K562 (cell line): ENCODE data around the gene OSM. TPM values are rescaled to one million over a fixed set of nuclear protein-coding genes. Genes with fewer than 3 reads are reported as not detected.

Source experiments
- CREB1 ChIP-seq, 2 experiments: sonication (generic) in 1 of 2; formaldehyde crosslinking in 1 of 2; IDR thresholded peaks; 2 replicates each; pipeline versions ENCODE4 v1.6.1 to v1.8.0; 2012 to 2022; ENCODE audit warnings: inconsistent platforms in 1 of 2, mild to moderate bottlenecking in 1 of 2, missing genetic modification reagents in 1 of 2, moderate library complexity in 1 of 2
- DMBX1 ChIP-seq: fragments of 250-450 bp; sonication (Bioruptor Pico); IDR thresholded peaks from 2 replicates; pipeline ENCODE4 v1.8.0; 2022; ENCODE audit warnings: inconsistent platforms, mild to moderate bottlenecking, moderate library complexity, borderline replicate concordance
- ELF4 ChIP-seq: fragments of 450-650 bp; formaldehyde crosslinking; IDR thresholded peaks from 2 replicates; pipeline ENCODE4 v1.4.0; 2022; ENCODE audit warnings: missing genetic modification characterization
- FOXA3 ChIP-seq, 2 experiments: fragments of 450-650 bp in 1 of 2; sonication (generic) in 1 of 2; formaldehyde crosslinking; IDR thresholded peaks in 1 of 2; conservative IDR thresholded peaks in 1 of 2; 2 replicates each; pipeline versions ENCODE4 v1.4.0 to v1.8.0; 2020 to 2022; ENCODE audit warnings: mild to moderate bottlenecking in 2 of 2, missing genetic modification reagents in 1 of 2
- GABPA ChIP-seq: fragments of 200-800 bp; sonication (Bioruptor generic); conservative IDR thresholded peaks from 2 replicates; pipeline ENCODE4 v1.6.1; 2016; ENCODE audit warnings: low read depth, missing genetic modification characterization, missing compliant biosample characterization
- HDAC8 ChIP-seq: fragments of 450-650 bp; IDR thresholded peaks from 2 replicates; pipeline ENCODE4 v1.6.1; 2016; ENCODE audit warnings: mild to moderate bottlenecking, missing genetic modification characterization, moderate library complexity, missing compliant biosample characterization
- OTX1 ChIP-seq: fragments of 450-650 bp; formaldehyde crosslinking; IDR thresholded peaks from 2 replicates; pipeline ENCODE4 v1.4.0; 2022; ENCODE audit warnings: mild to moderate bottlenecking
- SIX5 ChIP-seq, 2 experiments: IDR thresholded peaks; 2 replicates each; pipeline ENCODE4 v1.6.1; 2011; ENCODE audit warnings: low read length in 2 of 2, borderline replicate concordance in 1 of 2, low read depth in 1 of 2, mild to moderate bottlenecking in 1 of 2, moderate library complexity in 1 of 2; ENCODE audit not compliant: insufficient read depth in 1 of 2
- SOX6 ChIP-seq: fragments of 450-650 bp; IDR thresholded peaks from 2 replicates; pipeline ENCODE4 v1.6.1; 2014; ENCODE audit warnings: mild to moderate bottlenecking
- SREBF1 ChIP-seq: fragments of 150-350 bp; IDR thresholded peaks from 2 replicates; pipeline ENCODE4 v1.6.1; 2014; ENCODE audit warnings: antibody characterized with exemption, low read depth, low read length, borderline replicate concordance
- TEAD4 ChIP-seq, 2 experiments: sonication (generic) in 1 of 2; formaldehyde crosslinking in 1 of 2; IDR thresholded peaks; 2 replicates each; pipeline versions ENCODE4 v1.6.1 to v1.8.0; 2012 to 2022; ENCODE audit warnings: borderline replicate concordance in 1 of 2, inconsistent platforms in 1 of 2, low read length in 1 of 2, mild to moderate bottlenecking in 1 of 2, missing genetic modification reagents in 1 of 2
- ZKSCAN8 ChIP-seq: fragments of 200-800 bp; sonication (Bioruptor generic); IDR thresholded peaks from 2 replicates; pipeline ENCODE4 v1.6.1; 2016; ENCODE audit warnings: missing genetic modification characterization, missing compliant biosample characterization
- ZNF551 ChIP-seq: fragments of 250-450 bp; sonication (Bioruptor Pico); IDR thresholded peaks from 2 replicates; pipeline ENCODE4 v1.5.0; 2021; ENCODE audit warnings: mild to moderate bottlenecking, moderate library complexity
- polyA plus RNA-seq, 8 experiments: library from polyadenylated mRNA; depleted of rRNA in 4 of 8; stranded (reverse) in 5 of 8; unstranded in 3 of 8; fragments of >200 nt; fragmentation: Nextera tagmentation in 2 of 8; fragmentation: Illumina TruSeq in 1 of 8; extraction: Ambion mirVana in 2 of 8; extraction: Trizol in 1 of 8; gene quantifications; 2 replicates each; pipeline versions ENCODE4 v1.2.1 to v1.2.3, GENCODE V29; 2011 to 2014; ENCODE audit warnings: inconsistent platforms in 1 of 8, missing spikeins in 1 of 8
- total RNA-seq, 7 experiments: library from RNA; depleted of rRNA in 6 of 7; stranded (reverse); fragments of >200 nt in 6 of 7; fragmentation: Illumina TruSeq in 2 of 7; extraction: Trizol in 2 of 7; gene quantifications; 2 replicates each; pipeline versions ENCODE4 v1.2.1 to v1.2.3, GENCODE V29; 2011 to 2021; ENCODE audit warnings: low replicate concordance in 1 of 7
- TF ChIP-seq, protein P1 (sequence below): fragments of 450-650 bp; IDR thresholded peaks from 2 replicates; pipeline ENCODE4 v1.6.1; 2016
- TF ChIP-seq, protein P2 (sequence below), 2 experiments: fragments of 200-800 bp in 1 of 2; sonication (Bioruptor generic) in 1 of 2; sonication (generic) in 1 of 2; formaldehyde crosslinking in 1 of 2; IDR thresholded peaks in 1 of 2; conservative IDR thresholded peaks in 1 of 2; 2 replicates each; pipeline versions ENCODE4 v1.5.0 to v1.6.1; 2016 to 2020; ENCODE audit warnings: missing compliant biosample characterization in 1 of 2, missing genetic modification characterization in 1 of 2, missing genetic modification reagents in 1 of 2
- TF ChIP-seq, protein P3 (sequence below), 2 experiments: IDR thresholded peaks; 2 replicates each; pipeline ENCODE4 v1.6.1; 2012; ENCODE audit warnings: improper control_type of control experiment in 2 of 2, low read depth in 2 of 2, low read length in 2 of 2, borderline replicate concordance in 1 of 2
- TF ChIP-seq, protein P4 (sequence below): sonication (generic); formaldehyde crosslinking; IDR thresholded peaks from 2 replicates; pipeline ENCODE4 v1.8.0; 2022; ENCODE audit warnings: mild to moderate bottlenecking, low read depth, missing genetic modification reagents
- TF ChIP-seq, protein P5 (sequence below): fragments of 200-800 bp; sonication (Bioruptor generic); IDR thresholded peaks from 2 replicates; pipeline ENCODE4 v1.6.1; 2017; ENCODE audit warnings: missing genetic modification characterization, missing compliant biosample characterization

The OSM gene
- total and polyA plus RNA-seq, 9 of the 15 experiments (the other 6 are each of a cell fraction or from before 2014, with no cell fraction given), result 0.22 TPM; not detected in 8

DNA sequence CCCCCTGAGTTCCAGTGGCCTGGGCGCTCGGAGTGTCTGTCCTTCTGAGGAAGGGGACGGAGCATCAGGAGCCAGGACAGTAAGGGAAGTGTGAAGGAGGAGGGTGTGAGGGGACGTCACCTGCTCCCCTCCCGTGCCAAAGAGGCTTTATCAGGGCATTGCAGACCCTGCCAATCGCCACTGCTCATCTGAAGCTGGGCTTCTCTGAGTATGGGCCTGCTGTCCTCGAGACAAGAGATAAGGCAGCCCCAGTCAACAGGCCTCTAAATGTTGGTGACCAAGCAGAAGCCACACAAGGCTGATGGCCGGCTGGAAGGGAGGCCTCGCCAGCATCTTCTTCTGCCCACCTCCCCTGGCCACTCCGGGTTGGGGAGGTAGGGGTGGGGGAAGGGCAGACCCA is 49.9 kb downstream of the OSM start (continued):
- 0 out of 4 replicates have a peak, but pooled peaks of 1 of the 2 experiments have one; percentile 28 for TF ChIP-seq FOXA3 (CRISPR knock-in tag; conservative IDR thresholded peaks at IDR 0.05 in 1 of 2, IDR thresholded peaks at IDR 0.05 in 1 of 2)
- TF ChIP-seq OTX1 (CRISPR knock-in tag), result 0 out of 2 replicates have a peak, but pooled peaks have one; percentile 35
- peak; percentile 94 for TF ChIP-seq DMBX1 (CRISPR knock-in tag)
- TF ChIP-seq, protein P1, sequence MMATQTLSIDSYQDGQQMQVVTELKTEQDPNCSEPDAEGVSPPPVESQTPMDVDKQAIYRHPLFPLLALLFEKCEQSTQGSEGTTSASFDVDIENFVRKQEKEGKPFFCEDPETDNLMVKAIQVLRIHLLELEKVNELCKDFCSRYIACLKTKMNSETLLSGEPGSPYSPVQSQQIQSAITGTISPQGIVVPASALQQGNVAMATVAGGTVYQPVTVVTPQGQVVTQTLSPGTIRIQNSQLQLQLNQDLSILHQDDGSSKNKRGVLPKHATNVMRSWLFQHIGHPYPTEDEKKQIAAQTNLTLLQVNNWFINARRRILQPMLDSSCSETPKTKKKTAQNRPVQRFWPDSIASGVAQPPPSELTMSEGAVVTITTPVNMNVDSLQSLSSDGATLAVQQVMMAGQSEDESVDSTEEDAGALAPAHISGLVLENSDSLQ, result peak; percentile 61
- TF ChIP-seq, protein P2, sequence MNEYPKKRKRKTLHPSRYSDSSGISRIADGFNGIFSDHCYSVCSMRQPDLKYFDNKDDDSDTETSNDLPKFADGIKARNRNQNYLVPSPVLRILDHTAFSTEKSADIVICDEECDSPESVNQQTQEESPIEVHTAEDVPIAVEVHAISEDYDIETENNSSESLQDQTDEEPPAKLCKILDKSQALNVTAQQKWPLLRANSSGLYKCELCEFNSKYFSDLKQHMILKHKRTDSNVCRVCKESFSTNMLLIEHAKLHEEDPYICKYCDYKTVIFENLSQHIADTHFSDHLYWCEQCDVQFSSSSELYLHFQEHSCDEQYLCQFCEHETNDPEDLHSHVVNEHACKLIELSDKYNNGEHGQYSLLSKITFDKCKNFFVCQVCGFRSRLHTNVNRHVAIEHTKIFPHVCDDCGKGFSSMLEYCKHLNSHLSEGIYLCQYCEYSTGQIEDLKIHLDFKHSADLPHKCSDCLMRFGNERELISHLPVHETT (CRISPR knock-in tag; conservative IDR thresholded peaks at IDR 0.05 in 1 of 2, IDR thresholded peaks at IDR 0.05 in 1 of 2), result peak in 1 of 2 experiments; percentile 90; a peak in 2 of 4 replicates
- TF ChIP-seq CREB1 (IDR thresholded peaks at IDR 0.05), result peak; percentile 55; the same call in 1 of the 2 replicates
- peak; percentile 35; the same call in 1 of the 2 replicates for TF ChIP-seq CREB1 (CRISPR knock-in tag; IDR thresholded peaks at IDR 0.05)
- TF ChIP-seq, protein P3, sequence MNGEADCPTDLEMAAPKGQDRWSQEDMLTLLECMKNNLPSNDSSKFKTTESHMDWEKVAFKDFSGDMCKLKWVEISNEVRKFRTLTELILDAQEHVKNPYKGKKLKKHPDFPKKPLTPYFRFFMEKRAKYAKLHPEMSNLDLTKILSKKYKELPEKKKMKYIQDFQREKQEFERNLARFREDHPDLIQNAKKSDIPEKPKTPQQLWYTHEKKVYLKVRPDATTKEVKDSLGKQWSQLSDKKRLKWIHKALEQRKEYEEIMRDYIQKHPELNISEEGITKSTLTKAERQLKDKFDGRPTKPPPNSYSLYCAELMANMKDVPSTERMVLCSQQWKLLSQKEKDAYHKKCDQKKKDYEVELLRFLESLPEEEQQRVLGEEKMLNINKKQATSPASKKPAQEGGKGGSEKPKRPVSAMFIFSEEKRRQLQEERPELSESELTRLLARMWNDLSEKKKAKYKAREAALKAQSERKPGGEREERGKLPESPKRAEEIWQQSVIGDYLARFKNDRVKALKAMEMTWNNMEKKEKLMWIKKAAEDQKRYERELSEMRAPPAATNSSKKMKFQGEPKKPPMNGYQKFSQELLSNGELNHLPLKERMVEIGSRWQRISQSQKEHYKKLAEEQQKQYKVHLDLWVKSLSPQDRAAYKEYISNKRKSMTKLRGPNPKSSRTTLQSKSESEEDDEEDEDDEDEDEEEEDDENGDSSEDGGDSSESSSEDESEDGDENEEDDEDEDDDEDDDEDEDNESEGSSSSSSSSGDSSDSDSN (IDR thresholded peaks at IDR 0.05; ENCODE audit: borderline replicate concordance in 1 of 2, low read depth in 2 of 2, low read length in 2 of 2), result 0 out of 4 replicates have a peak, but pooled peaks of 1 of the 2 experiments have one; percentile 42
- TF ChIP-seq ELF4 (CRISPR knock-in tag), result peak; percentile 48; the same call in 1 of the 2 replicates
- TF ChIP-seq SOX6, result peak; percentile 94
- no peak for TF ChIP-seq ZNF551 (CRISPR knock-in tag)
- no peak for TF ChIP-seq HDAC8 (tag)
- TF ChIP-seq SREBF1, result no peak
- peak; percentile 65; the same call in 1 of the 2 replicates for TF ChIP-seq ZKSCAN8 (CRISPR knock-in tag)
- TF ChIP-seq GABPA, result peak; percentile 36; the same call in 1 of the 2 replicates
- no peak for TF ChIP-seq SIX5 (IDR thresholded peaks at IDR 0.05; ENCODE audit: borderline replicate concordance in 1 of 2, insufficient read depth in 1 of 2, low read depth in 1 of 2, low read length in 2 of 2)
- TF ChIP-seq, protein P4, sequence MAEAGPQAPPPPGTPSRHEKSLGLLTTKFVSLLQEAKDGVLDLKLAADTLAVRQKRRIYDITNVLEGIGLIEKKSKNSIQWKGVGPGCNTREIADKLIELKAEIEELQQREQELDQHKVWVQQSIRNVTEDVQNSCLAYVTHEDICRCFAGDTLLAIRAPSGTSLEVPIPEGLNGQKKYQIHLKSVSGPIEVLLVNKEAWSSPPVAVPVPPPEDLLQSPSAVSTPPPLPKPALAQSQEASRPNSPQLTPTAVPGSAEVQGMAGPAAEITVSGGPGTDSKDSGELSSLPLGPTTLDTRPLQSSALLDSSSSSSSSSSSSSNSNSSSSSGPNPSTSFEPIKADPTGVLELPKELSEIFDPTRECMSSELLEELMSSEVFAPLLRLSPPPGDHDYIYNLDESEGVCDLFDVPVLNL (CRISPR knock-in tag), result no peak
- TF ChIP-seq, protein P5, sequence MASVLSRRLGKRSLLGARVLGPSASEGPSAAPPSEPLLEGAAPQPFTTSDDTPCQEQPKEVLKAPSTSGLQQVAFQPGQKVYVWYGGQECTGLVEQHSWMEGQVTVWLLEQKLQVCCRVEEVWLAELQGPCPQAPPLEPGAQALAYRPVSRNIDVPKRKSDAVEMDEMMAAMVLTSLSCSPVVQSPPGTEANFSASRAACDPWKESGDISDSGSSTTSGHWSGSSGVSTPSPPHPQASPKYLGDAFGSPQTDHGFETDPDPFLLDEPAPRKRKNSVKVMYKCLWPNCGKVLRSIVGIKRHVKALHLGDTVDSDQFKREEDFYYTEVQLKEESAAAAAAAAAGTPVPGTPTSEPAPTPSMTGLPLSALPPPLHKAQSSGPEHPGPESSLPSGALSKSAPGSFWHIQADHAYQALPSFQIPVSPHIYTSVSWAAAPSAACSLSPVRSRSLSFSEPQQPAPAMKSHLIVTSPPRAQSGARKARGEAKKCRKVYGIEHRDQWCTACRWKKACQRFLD, result peak; percentile 97
- peak; percentile 98 for TF ChIP-seq TEAD4 (IDR thresholded peaks at IDR 0.05; ENCODE audit: low read length)
- no peak for TF ChIP-seq TEAD4 (CRISPR knock-in tag; IDR thresholded peaks at IDR 0.05; ENCODE audit: borderline replicate concordance)
